ENCODE results near the gene RNPS1.
"Not testable (repeated sequence)": the region's sequence is repeated elsewhere in the genome, so short reads cannot be mapped to it uniquely, and the experiment has no call there.

The RNPS1 gene

GRCh38 chr16:2257726-2258125 is 10.2 kb downstream of the RNPS1 start:
- no peak for DNase-seq (ENCODE audit: low read depth)

- DNase-seq (ENCODE audit: low read depth): no peak
Measured at GRCh38 chr16:2256531-2257140, 11.3 kb downstream of the RNPS1 start.

- no peak for DNase-seq (ENCODE audit: low read depth)
Measured at GRCh38 chr16:2253293-2253692, 14.6 kb downstream of the RNPS1 start.

- DNase-seq (ENCODE audit: low read depth): no peak
Measured at GRCh38 chr16:2252806-2253148, 15.1 kb downstream of the RNPS1 start.

- DNase-seq (ENCODE audit: low read depth): peak; percentile 78
Measured at GRCh38 chr16:2251296-2252111, 16.4 kb downstream of the RNPS1 start, which contains the start of gene ECI1. TSS of gene ECI1 (minus strand) at chr16:2251587. CDS start at chr16:2251566, 21 bp downstream.

GRCh38 chr16:2250652-2251295 is 17.2 kb downstream of the RNPS1 start:
- no peak for DNase-seq (ENCODE audit: low read depth)

GRCh38 chr16:2246301-2246885 is 21.5 kb downstream of the RNPS1 start:
- no peak for DNase-seq (ENCODE audit: low read depth)

- DNase-seq (ENCODE audit: low read depth): no peak
Measured at GRCh38 chr16:2244926-2245795, 22.8 kb downstream of the RNPS1 start.

GRCh38 chr16:2244301-2244700 is 23.6 kb downstream of the RNPS1 start:
- no peak for DNase-seq (ENCODE audit: low read depth)

GRCh38 chr16:2243781-2244180 is 24.1 kb downstream of the RNPS1 start:
- no peak for DNase-seq (ENCODE audit: low read depth)

GRCh38 chr16:2243031-2243528 is 24.8 kb downstream of the RNPS1 start:
- no peak for DNase-seq (ENCODE audit: low read depth)

GRCh38 chr16:2242598-2242997 is 25.3 kb downstream of the RNPS1 start:
- no peak for DNase-seq (ENCODE audit: low read depth)

- DNase-seq (ENCODE audit: low read depth): not testable (repeated sequence)
Measured at GRCh38 chr16:2240331-2240730, 27.6 kb downstream of the RNPS1 start.

GRCh38 chr16:2238838-2239675 is 28.9 kb downstream of the RNPS1 start:
- no peak for DNase-seq (ENCODE audit: low read depth)

- no peak for DNase-seq (ENCODE audit: low read depth)
Measured at GRCh38 chr16:2238150-2238837, 29.6 kb downstream of the RNPS1 start.

GRCh38 chr16:2237493-2238149 is 30.3 kb downstream of the RNPS1 start:
- DNase-seq (ENCODE audit: low read depth): no peak

GRCh38 chr16:2237102-2237482 is 30.8 kb downstream of the RNPS1 start:
- DNase-seq (ENCODE audit: low read depth): no peak

- DNase-seq (ENCODE audit: low read depth): no peak
Measured at GRCh38 chr16:2236337-2237101, 31.4 kb downstream of the RNPS1 start, which contains the start of gene DNASE1L2. TSS of gene DNASE1L2 (plus strand) at chr16:2236444. CDS start at chr16:2236817, 373 bp downstream.

All from HS-5 (cell line).